Activated CD4-positive, alpha-beta T cell treated with anti-CD3 and anti-CD28 coated beads, Interleukin-2, amount 50 U/mL, for 24 hours (primary cell): ENCODE data around the gene PIP5K1A.
"Not testable (repeated sequence)": the region's sequence is repeated elsewhere in the genome, so short reads cannot be mapped to it uniquely, and the experiment has no call there.

Experiments
- DNase-seq, 2 donors: peaks; one replicate each; pipeline ENCODE4 v3.0.0-alpha.2; 2020; ENCODE audit warnings: low read depth in 1 of 2, low spot score in 1 of 2

PIP5K1A gene

GRCh38 chr1:151198254-151199127 lies at the start of gene PIP5K1A:
Gene PIP5K1A (plus strand): TSS chr1:151198552. CDS start chr1:151198997, 445 bp downstream.
- peak; percentile 96 to 99 for DNase-seq

GRCh38 chr1:151156515-151156819 lies 41.9 kb upstream of the PIP5K1A start, which contains the start of gene TNFAIP8L2:
Gene TNFAIP8L2 (plus strand): TSS chr1:151156649. CDS start chr1:151158698, 2,049 bp downstream.
- peak in 1 of 2 donors; percentile 68 for DNase-seq

- no peak for DNase-seq
Measured at GRCh38 chr1:151157067-151157531, 41.3 kb upstream of the PIP5K1A start.

- DNase-seq, result no peak
Measured at GRCh38 chr1:151158326-151158725, 40.0 kb upstream of the PIP5K1A start.

GRCh38 chr1:151158751-151159251 lies 39.6 kb upstream of the PIP5K1A start:
- DNase-seq, result no peak

GRCh38 chr1:151159373-151159772 lies 39.0 kb upstream of the PIP5K1A start:
- DNase-seq, result no peak

- DNase-seq, result no peak
Measured at GRCh38 chr1:151164732-151165280, 33.5 kb upstream of the PIP5K1A start.

- DNase-seq, result no peak
Measured at GRCh38 chr1:151165281-151165737, 33.0 kb upstream of the PIP5K1A start.

- DNase-seq, result peak; percentile 86 to 97
Measured at GRCh38 chr1:151165738-151166504, 32.4 kb upstream of the PIP5K1A start, which contains the start of the genes LYSMD1 and SCNM1. Gene LYSMD1 (minus strand): TSS chr1:151165902. CDS start chr1:151165258, 644 bp downstream. Gene SCNM1 (plus strand): TSS chr1:151166144. CDS start chr1:151166153, 9 bp downstream.

GRCh38 chr1:151166505-151166956 lies 31.8 kb upstream of the PIP5K1A start:
- DNase-seq, result no peak

- no peak for DNase-seq
Measured at GRCh38 chr1:151167116-151167515, 31.2 kb upstream of the PIP5K1A start.

- DNase-seq, result no peak
Measured at GRCh38 chr1:151171190-151171589, 27.2 kb upstream of the PIP5K1A start.

- DNase-seq, result no peak
Measured at GRCh38 chr1:151175041-151175741, 23.2 kb upstream of the PIP5K1A start.

GRCh38 chr1:151175863-151176262 lies 22.5 kb upstream of the PIP5K1A start, which contains the start of gene TMOD4:
Gene TMOD4 (minus strand): TSS chr1:151175981. CDS start chr1:151174875, 1,106 bp downstream.
- DNase-seq, result no peak

GRCh38 chr1:151176514-151177045 lies 21.8 kb upstream of the PIP5K1A start:
- no peak for DNase-seq

- no peak for DNase-seq
Measured at GRCh38 chr1:151184211-151184610, 14.1 kb upstream of the PIP5K1A start.

GRCh38 chr1:151187205-151187604 lies 11.1 kb upstream of the PIP5K1A start:
- DNase-seq, result no peak

- DNase-seq, result not testable (repeated sequence)
Measured at GRCh38 chr1:151188667-151189066, 9.7 kb upstream of the PIP5K1A start.

- DNase-seq, result peak; percentile 63 to 81
Measured at GRCh38 chr1:151189637-151190445, 8.5 kb upstream of the PIP5K1A start, which contains the start of gene VPS72. Gene VPS72 (minus strand): TSS chr1:151190197. CDS start chr1:151190121, 76 bp downstream.
